Right lung (tissue), 5 donors: ENCODE measurements around the gene RRAS. TPM values are rescaled to one million over a fixed set of nuclear protein-coding genes. Genes with fewer than 3 reads are reported as not detected.

ENCODE experiments used
- DNase-seq, 2 donors: peaks; one replicate each; pipeline ENCODE4 v3.0.0-alpha.2; 2013
- polyA plus RNA-seq, 5 donors: library from polyadenylated mRNA; unstranded; fragments of 120-200 nt; gene quantifications; one replicate each; pipeline versions ENCODE4 v1.2.1 to v1.2.3, GENCODE V29; 2013; ENCODE audit warnings: inconsistent platforms in 1 of 5, low replicate concordance in 1 of 5; ENCODE audit not compliant: insufficient read length in 5 of 5, insufficient read depth in 1 of 5

The RRAS gene
- polyA plus RNA-seq, 5 donors, result 20.3 to 39.5 (median 24.7) TPM

DNA sequence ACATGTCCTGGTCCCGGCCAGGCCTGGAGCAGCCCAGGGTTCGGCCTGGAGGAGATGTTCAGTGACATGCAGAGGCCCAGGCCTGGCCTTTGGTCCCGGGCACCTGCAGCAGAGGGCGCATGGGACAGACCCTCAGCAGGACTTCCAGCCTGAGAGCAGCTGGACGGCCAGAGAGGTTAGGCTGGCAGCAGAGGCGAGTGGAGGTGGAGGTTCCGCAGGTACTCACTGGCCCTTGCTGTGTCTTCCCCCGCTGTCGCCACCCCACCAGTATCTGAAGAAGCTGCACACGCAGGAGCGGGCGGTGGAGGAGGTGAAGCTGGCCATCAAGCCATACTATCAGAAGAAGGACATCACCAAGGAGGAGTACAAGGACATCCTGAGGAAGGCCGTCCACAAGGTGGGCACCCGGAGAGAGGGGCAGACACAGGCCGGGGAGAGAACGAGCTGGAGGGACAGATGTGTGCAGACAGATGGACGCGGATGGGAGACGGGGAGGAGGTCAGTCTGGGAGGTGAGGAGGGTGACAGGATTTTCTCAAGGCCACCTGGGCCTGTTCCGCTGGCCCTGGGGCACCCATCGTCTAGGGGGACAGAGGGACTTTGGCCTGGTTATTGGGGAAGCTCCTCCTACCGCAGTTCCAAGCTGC, 17.7 kb upstream of the RRAS start:
- no peak for DNase-seq

- DNase-seq, result no peak
These were observed 16.6 kb upstream of the RRAS start for GRCh38 chr19:49656456-49657109.

- DNase-seq, result no peak
These were observed 15.9 kb upstream of the RRAS start for GRCh38 chr19:49655570-49656455.

DNA sequence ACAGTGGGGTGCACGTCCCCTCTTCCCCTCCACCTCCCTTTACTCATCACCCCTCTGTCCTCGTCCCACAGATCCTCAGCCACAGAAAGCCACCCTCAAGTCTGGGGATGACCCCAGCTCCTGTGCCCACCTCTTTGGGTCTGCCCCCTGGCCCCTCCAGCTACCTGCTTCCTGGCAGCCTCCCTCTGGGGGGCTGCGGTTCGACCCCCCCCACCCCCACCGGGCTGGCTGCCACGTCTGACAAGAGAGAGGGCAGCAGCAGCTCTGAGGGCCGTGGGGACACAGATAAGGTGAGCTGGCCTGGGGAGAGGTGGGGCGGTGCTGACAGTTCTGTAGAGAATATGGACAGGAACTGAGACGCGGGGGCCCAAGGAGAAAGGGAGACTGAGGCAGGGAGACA, 14.6 kb upstream of the RRAS start:
- no peak for DNase-seq

- DNase-seq, result no peak
These were observed 13.5 kb upstream of the RRAS start for GRCh38 chr19:49653466-49653806.

DNA sequence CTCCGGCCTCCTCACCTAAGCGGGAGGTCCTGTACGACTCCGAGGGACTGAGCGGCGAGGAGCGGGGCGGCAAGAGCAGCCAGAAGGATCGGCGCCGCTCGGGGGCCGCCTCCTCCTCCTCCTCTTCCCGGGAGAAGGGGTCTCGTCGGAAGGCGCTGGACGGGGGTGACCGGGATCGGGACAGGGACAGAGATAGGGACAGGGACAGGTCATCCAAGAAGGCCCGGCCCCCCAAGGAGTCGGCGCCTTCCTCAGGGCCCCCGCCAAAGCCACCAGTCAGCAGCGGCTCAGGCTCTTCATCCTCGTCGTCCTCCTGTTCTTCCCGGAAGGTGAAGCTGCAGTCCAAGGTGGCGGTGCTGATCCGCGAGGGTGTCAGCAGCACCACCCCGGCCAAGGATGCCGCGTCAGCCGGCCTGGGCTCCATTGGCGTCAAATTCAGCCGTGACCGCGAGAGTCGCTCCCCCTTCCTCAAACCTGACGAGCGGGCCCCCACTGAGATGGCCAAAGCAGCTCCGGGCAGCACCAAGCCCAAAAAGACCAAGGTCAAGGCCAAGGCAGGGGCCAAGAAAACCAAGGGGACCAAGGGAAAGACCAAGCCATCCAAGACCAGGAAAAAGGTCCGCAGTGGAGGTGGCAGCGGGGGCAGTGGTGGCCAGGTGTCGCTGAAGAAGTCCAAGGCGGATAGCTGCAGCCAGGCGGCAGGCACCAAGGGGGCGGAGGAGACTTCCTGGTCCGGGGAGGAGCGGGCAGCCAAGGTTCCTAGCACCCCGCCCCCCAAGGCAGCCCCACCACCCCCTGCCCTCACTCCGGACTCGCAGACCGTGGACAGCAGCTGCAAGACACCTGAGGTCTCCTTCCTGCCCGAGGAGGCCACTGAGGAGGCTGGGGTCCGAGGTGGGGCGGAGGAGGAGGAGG, 12.9 kb upstream of the RRAS start:
- no peak for DNase-seq

DNA sequence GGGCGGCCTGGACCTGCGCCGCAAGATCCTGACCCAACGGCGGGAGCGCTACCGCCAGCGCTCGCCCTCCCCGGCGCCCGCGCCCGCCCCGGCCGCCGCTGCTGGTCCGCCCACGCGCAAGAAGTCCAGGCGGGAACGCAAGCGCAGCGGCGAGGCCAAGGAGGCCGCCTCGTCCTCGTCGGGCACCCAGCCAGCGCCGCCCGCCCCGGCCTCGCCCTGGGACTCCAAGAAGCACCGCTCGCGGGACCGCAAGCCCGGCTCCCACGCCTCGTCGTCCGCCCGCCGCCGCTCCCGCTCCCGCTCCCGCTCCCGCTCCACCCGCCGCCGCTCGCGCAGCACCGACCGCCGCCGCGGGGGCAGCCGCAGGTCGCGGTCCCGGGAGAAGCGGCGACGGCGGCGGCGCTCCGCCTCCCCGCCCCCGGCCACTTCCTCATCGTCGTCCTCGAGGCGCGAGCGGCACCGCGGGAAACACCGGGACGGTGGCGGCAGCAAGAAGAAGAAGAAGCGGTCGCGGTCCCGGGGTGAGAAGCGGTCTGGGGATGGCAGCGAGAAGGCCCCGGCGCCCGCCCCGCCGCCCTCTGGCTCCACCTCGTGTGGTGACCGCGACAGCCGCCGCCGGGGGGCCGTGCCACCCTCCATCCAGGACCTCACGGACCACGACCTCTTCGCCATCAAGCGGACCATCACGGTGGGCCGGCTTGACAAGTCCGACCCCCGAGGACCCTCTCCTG, 12.0 kb upstream of the RRAS start:
- no peak for DNase-seq

DNA sequence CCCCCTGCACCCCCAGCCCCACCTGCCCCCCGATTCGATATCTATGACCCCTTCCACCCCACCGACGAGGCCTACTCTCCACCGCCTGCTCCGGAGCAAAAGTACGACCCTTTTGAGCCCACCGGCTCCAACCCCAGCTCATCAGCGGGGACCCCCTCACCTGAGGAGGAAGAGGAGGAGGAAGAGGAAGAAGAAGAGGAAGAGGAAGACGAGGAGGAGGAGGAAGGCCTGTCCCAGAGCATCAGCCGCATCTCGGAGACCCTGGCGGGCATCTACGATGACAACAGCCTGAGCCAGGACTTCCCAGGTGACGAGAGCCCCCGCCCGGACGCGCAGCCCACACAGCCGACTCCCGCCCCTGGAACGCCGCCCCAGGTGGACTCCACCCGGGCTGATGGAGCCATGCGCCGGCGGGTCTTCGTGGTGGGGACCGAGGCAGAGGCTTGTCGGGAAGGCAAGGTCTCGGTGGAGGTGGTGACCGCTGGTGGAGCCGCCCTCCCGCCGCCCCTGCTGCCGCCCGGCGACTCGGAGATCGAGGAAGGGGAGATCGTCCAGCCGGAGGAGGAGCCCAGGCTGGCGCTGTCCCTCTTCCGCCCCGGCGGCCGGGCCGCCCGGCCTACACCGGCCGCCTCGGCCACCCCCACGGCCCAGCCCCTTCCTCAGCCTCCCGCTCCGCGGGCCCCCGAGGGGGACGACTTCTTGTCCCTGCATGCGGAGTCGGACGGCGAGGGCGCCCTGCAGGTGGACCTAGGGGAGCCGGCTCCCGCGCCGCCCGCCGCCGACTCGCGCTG, 11.3 kb upstream of the RRAS start:
- DNase-seq, result no peak

GRCh38 chr19:49646586-49646985, 6.6 kb upstream of the RRAS start:
- no peak for DNase-seq

- DNase-seq, result no peak
These were observed 6.1 kb upstream of the RRAS start for GRCh38 chr19:49645995-49646394.

- no peak for DNase-seq
These were observed 5.6 kb upstream of the RRAS start for GRCh38 chr19:49645592-49645991.

- DNase-seq, result no peak
These were observed 3.5 kb upstream of the RRAS start for GRCh38 chr19:49643466-49643865.

DNA sequence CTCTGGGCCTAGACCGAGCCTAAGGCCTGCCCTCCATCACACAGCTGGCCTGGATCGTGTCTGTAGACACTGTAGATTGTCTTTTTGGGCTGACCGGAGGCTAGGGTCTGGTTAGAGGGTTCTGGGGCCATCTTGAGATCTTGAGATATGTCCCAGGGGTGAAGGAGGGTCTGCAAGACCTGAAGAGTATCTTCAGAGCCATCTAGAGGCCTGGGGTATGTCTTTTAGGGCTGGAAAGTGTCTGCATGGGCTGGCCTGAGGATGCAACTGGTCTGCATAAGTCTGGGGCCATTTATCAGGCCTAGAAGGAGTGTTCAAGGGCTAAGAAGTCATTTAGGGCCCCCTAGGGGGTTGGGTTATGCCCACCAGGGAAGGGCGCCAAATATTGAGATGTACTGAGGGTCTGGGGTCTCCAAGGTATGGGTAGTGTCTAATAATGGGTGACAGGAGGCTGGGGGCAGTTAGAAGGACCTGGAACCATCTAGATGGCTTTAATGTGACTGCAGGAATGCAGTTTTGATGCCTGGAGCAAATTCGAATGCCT, 2.6 kb upstream of the RRAS start:
- no peak for DNase-seq

DNA sequence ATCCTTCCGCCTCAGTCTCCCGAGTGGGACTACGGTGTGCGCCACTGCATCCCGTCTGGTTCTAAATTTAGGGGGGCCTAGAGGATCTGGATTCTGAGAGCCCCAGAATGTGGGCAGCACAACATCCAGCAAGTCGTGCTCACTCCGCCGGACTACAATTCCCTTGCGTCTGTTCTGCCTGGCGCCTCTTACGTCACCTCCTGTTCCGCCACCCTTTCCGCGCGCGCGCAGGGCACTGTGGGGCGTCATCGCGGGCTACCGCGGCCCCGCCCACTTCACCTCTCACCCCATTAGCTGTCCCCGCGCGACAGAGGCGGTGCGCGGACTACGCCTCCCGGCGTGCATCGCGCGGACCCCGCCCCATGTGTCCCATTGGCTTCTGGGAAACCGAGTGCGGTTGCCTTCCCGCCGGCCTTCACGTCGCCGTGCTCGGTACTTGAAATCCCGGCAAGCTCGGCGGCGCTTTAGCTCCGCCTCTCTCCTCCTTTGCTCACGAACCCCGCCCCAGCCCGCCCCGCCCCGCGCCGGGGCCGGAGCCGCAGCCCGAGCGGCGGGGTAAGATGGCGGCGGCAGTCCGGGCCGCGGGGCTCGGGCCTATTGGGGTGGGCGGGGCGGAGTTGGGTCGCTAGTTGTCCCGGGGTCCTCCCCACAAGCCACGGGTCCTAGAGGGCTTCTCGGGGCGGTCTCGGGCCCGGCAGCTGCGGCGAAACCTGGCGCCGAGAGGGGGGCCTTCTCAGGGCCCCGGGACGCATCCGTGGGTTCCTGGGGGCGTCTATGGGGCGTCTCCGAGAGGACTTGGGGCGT, 1.9 kb upstream of the RRAS start, which contains the start of gene SCAF1:
SCAF1 (plus strand) TSS at position 522 of the 804 bp plus-strand sequence. CDS start 2,818 bp downstream, outside the sequence.
- DNase-seq, result peak; percentile 99 to 100

DNA sequence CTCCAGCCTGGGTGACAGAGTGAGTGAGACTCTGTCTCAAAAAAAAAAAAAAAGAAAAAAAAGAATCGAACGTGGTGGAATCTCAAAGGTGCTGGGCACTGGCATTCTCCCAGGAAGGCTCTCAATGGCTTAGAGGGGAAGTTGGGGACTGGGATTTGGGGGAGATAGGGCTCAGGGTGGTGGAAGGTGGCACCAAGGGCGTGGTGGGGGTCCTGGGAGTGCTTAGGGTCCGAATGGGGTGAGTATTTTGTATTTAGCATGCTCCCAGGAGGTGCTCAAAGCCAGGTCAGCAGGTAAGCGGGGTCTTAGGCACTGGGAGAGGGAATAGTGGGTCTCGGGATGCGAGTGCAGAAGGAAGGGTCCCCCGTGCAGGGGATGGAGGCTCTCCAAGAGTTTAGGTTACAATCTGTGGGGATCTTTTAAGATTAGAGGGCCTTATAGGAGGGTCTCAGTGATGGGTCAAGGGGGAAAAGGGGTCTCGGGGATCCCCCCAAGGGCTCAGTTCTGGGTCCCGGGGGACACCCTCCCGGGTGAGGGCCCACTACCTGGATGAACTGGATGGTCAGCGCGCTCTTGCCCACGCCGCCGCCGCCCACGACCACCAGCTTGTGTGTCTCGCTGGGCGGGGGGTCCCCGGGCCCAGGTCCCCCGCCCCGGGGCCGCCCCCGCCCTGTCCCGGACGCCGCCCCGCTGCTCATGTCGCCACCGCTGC, 386 bp downstream of the RRAS start:
- peak in 1 of 2 donors; percentile 24 for DNase-seq

- no peak for DNase-seq
These were observed 1.9 kb downstream of the RRAS start for GRCh38 chr19:49637821-49638738.
